GM12891 (cell line): ENCODE data around the gene ARV1.

Experiments used
- POLR2A ChIP-seq: IDR thresholded peaks from 2 replicates; pipeline ENCODE4 v1.6.1; 2011; ENCODE audit warnings: low read depth, low read length, control low read depth
- POLR2AphosphoS5 ChIP-seq: IDR thresholded peaks from 2 replicates; pipeline ENCODE4 v1.6.1; 2011; ENCODE audit warnings: low read depth, low read length, control low read depth

DNA sequence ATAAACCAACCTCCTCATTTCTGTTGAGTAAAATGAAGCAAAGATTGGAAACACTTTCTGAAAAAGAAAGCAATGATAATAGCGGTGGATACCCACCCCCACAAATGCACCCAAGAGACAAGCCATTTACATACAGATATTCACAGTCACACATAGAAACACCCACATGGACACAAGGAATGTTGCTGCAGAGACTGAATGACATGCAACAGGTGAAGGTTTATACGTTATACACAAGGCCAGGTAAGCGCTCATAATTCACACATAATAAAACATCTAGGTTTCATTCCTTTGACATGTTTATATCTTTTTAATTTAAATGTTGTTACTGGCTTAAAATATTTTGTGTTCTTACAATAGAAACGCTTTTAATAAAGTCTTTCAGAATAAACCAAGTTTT is 21.3 kb downstream of the ARV1 start:
- no peak for TF ChIP-seq POLR2A
- TF ChIP-seq POLR2AphosphoS5 = no peak
